K562 (cell line): ENCODE measurements around the gene COQ5. TPM values are rescaled to one million over a fixed set of nuclear protein-coding genes. Genes with fewer than 3 reads are reported as not detected.

Experiments
- ASH1L ChIP-seq: fragments of 450-650 bp; IDR thresholded peaks from 2 replicates; pipeline ENCODE4 v1.6.1; 2018; ENCODE audit warnings: borderline replicate concordance, mild to moderate bottlenecking, low read depth; ENCODE audit not compliant: partially characterized antibody
- CBX3 ChIP-seq, 2 experiments: IDR thresholded peaks; 1 replicate in 1 of 2; 2 replicates in 1 of 2; pipeline ENCODE4 v1.6.1; 2012; ENCODE audit warnings: inconsistent platforms in 2 of 2, low read length in 2 of 2, borderline replicate concordance in 1 of 2, control low read depth in 1 of 2
- CEBPB ChIP-seq: fragments of 450-650 bp; IDR thresholded peaks from 2 replicates; pipeline ENCODE4 v1.6.1; 2016; ENCODE audit warnings: missing genetic modification characterization, missing compliant biosample characterization
- CREB5 ChIP-seq: fragments of 250-450 bp; sonication (Bioruptor Pico); IDR thresholded peaks from 2 replicates; pipeline ENCODE4 v1.5.0; 2020; ENCODE audit warnings: mild to moderate bottlenecking
- ETS1 ChIP-seq: conservative IDR thresholded peaks from 2 replicates; pipeline ENCODE4 v1.6.1; 2011; ENCODE audit warnings: low read depth, mild to moderate bottlenecking, low read length; ENCODE audit not compliant: control insufficient read depth
- FOSL1 ChIP-seq: fragments of 200-800 bp; sonication (Bioruptor generic); conservative IDR thresholded peaks from 2 replicates; pipeline ENCODE4 v1.6.1; 2016; ENCODE audit warnings: missing genetic modification characterization, missing compliant biosample characterization
- HCFC1 ChIP-seq: IDR thresholded peaks from 2 replicates; pipeline ENCODE4 v1.6.1; 2012; ENCODE audit warnings: low read depth, low read length, improper control_type of control experiment
- NFYB ChIP-seq: IDR thresholded peaks from 2 replicates; pipeline ENCODE4 v1.6.1; 2011; ENCODE audit warnings: mild to moderate bottlenecking, moderate library complexity; ENCODE audit not compliant: insufficient read length; ENCODE audit errors: extremely low read depth
- REST ChIP-seq, 2 experiments: fragments of 450-650 bp; formaldehyde crosslinking in 1 of 2; IDR thresholded peaks; 2 replicates each; pipeline versions ENCODE4 v1.4.0 to v1.6.1; 2014 to 2020; ENCODE audit warnings: mild to moderate bottlenecking in 2 of 2, borderline replicate concordance in 1 of 2, low read depth in 1 of 2
- YY1 ChIP-seq, 3 experiments: IDR thresholded peaks; 2 replicates each; pipeline ENCODE4 v1.6.1; 2011; ENCODE audit warnings: low read length in 2 of 3, mild to moderate bottlenecking in 2 of 3, moderate library complexity in 2 of 3, borderline replicate concordance in 1 of 3, control low read depth in 1 of 3, low read depth in 1 of 3; ENCODE audit not compliant: insufficient read depth in 3 of 3, insufficient replicate concordance in 2 of 3, control insufficient read depth in 1 of 3, insufficient read length in 1 of 3; ENCODE audit errors: extremely low read depth in 1 of 3
- ZBTB8A ChIP-seq: fragments of 450-650 bp; IDR thresholded peaks from 2 replicates; pipeline ENCODE4 v1.6.1; 2018; ENCODE audit warnings: mild to moderate bottlenecking, moderate library complexity; ENCODE audit not compliant: partially characterized antibody
- ZNF395 ChIP-seq: fragments of 200-800 bp; sonication (Bioruptor generic); IDR thresholded peaks from 2 replicates; pipeline ENCODE4 v1.6.1; 2017; ENCODE audit warnings: missing genetic modification characterization, missing compliant biosample characterization
- polyA plus RNA-seq, 8 experiments: library from polyadenylated mRNA; depleted of rRNA in 4 of 8; stranded (reverse) in 5 of 8; unstranded in 3 of 8; fragments of >200 nt; fragmentation: Nextera tagmentation in 2 of 8; fragmentation: Illumina TruSeq in 1 of 8; extraction: Ambion mirVana in 2 of 8; extraction: Trizol in 1 of 8; gene quantifications; 2 replicates each; pipeline versions ENCODE4 v1.2.1 to v1.2.3, GENCODE V29; 2011 to 2014; ENCODE audit warnings: inconsistent platforms in 1 of 8, missing spikeins in 1 of 8
- total RNA-seq, 7 experiments: library from RNA; depleted of rRNA in 6 of 7; stranded (reverse); fragments of >200 nt in 6 of 7; fragmentation: Illumina TruSeq in 2 of 7; extraction: Trizol in 2 of 7; gene quantifications; 2 replicates each; pipeline versions ENCODE4 v1.2.1 to v1.2.3, GENCODE V29; 2011 to 2021; ENCODE audit warnings: low replicate concordance in 1 of 7

Gene COQ5
- total and polyA plus RNA-seq, 9 of the 15 experiments (the other 6 are each of a cell fraction or from before 2014, with no cell fraction given), result 19.2 to 59.7 (median 30.4) TPM

- peak; percentile 92 for TF ChIP-seq ETS1
- TF ChIP-seq REST (IDR thresholded peaks at IDR 0.05; ENCODE audit: borderline replicate concordance), result peak; percentile 82
- TF ChIP-seq REST (CRISPR knock-in tag; IDR thresholded peaks at IDR 0.05; ENCODE audit: low read depth), result no peak
- no peak for TF ChIP-seq ZBTB8A
- peak; percentile 69 for TF ChIP-seq HCFC1
- TF ChIP-seq ZNF395 (CRISPR knock-in tag), result no peak
- peak in 1 of 3 experiments; percentile 52 for TF ChIP-seq YY1 (IDR thresholded peaks at IDR 0.05; ENCODE audit: borderline replicate concordance in 1 of 3, control insufficient read depth in 1 of 3, extremely low read depth in 1 of 3, insufficient read depth in 3 of 3, insufficient read length in 1 of 3, insufficient replicate concordance in 2 of 3, low read depth in 1 of 3, low read length in 2 of 3)
- TF ChIP-seq CREB5 (CRISPR knock-in tag), result no peak
- TF ChIP-seq ASH1L, result peak; percentile 88
- peak; percentile 96 for TF ChIP-seq NFYB
- TF ChIP-seq CBX3 (IDR thresholded peaks at IDR 0.05; ENCODE audit: borderline replicate concordance in 1 of 2, low read length in 2 of 2), result 0 out of 3 replicates have a peak, but pooled peaks of 1 of the 2 experiments have one; percentile 32
- peak; percentile 16; the same call in 1 of the 2 replicates for TF ChIP-seq FOSL1 (tag)
- no peak for TF ChIP-seq CEBPB (tag)
These were observed 33.1 kb downstream of the COQ5 start, which contains the start of gene DYNLL1 (continued) for GRCh38 chr12:120495731-120496412.
